ENCODE results near the gene PLEKHH3.

DNA sequence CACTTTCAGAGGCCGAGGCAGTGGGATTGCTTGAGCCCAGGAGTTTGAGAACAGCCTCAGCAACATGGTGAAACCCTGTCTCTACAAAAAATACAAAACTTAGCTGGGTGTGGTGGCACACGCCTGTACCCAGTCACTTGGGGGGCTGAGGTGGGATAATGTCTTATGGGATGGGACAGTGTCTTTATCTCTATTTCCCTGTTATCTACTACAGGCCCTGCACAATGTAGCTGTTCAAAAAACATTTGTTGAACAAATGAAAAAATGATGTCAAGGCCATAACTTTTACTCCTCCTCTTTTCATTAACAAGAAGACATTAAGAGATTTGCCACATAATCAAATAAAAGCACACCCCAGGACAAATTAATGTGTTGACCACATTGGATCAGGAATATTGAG, 53.5 kb downstream of the PLEKHH3 start:
- no peak for TF ChIP-seq POLR2A (IDR thresholded peaks at IDR 0.05)
- TF ChIP-seq, protein P1, sequence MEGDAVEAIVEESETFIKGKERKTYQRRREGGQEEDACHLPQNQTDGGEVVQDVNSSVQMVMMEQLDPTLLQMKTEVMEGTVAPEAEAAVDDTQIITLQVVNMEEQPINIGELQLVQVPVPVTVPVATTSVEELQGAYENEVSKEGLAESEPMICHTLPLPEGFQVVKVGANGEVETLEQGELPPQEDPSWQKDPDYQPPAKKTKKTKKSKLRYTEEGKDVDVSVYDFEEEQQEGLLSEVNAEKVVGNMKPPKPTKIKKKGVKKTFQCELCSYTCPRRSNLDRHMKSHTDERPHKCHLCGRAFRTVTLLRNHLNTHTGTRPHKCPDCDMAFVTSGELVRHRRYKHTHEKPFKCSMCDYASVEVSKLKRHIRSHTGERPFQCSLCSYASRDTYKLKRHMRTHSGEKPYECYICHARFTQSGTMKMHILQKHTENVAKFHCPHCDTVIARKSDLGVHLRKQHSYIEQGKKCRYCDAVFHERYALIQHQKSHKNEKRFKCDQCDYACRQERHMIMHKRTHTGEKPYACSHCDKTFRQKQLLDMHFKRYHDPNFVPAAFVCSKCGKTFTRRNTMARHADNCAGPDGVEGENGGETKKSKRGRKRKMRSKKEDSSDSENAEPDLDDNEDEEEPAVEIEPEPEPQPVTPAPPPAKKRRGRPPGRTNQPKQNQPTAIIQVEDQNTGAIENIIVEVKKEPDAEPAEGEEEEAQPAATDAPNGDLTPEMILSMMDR (IDR thresholded peaks at IDR 0.05): no peak
